Spleen (tissue), 11 donors: ENCODE measurements around the gene HOXD11. TPM values are rescaled to one million over a fixed set of nuclear protein-coding genes. Genes with fewer than 3 reads are reported as not detected.

ENCODE experiments used
- DNase-seq: peaks from one replicate; pipeline ENCODE4 v3.0.0-alpha.2; 2020
- H3K27ac ChIP-seq, 8 donors: fragments of 200-600 bp; sonication (generic) in 7 of 8; 1 replicate in 4 of 8; 2 replicates in 4 of 8; pipeline versions ENCODE4 v1.5.0 to v1.8.0; 2016 to 2021; ENCODE audit warnings: inconsistent platforms in 4 of 8, mild to moderate bottlenecking in 4 of 8, moderate library complexity in 1 of 8
- H3K27me3 ChIP-seq, 7 donors: fragments of 200-600 bp; sonication (generic) in 6 of 7; replicated peaks in 1 of 7; 1 replicate in 4 of 7; 2 replicates in 3 of 7; pipeline versions ENCODE4 v1.5.0 to v1.8.0; 2016 to 2021; ENCODE audit warnings: inconsistent platforms in 3 of 7, mild to moderate bottlenecking in 1 of 7
- H3K36me3 ChIP-seq, 6 donors: fragments of 200-600 bp; sonication (generic) in 5 of 6; 1 replicate in 4 of 6; 2 replicates in 2 of 6; pipeline versions ENCODE4 v1.5.0 to v1.8.0; 2016 to 2021; ENCODE audit warnings: inconsistent platforms in 2 of 6
- H3K4me1 ChIP-seq, 6 donors: fragments of 200-600 bp; sonication (generic) in 5 of 6; 1 replicate in 3 of 6; 2 replicates in 3 of 6; pipeline versions ENCODE4 v1.5.0 to v1.8.0; 2016 to 2021; ENCODE audit warnings: inconsistent platforms in 3 of 6
- H3K4me3 ChIP-seq, 8 donors: fragments of 200-600 bp; sonication (generic) in 7 of 8; 1 replicate in 4 of 8; 2 replicates in 4 of 8; pipeline versions ENCODE4 v1.5.0 to v1.8.0; 2016 to 2021; ENCODE audit warnings: inconsistent platforms in 4 of 8, mild to moderate bottlenecking in 4 of 8, moderate library complexity in 2 of 8
- H3K9me3 ChIP-seq, 8 donors: fragments of 200-600 bp; sonication (generic) in 7 of 8; 1 replicate in 4 of 8; 2 replicates in 4 of 8; pipeline versions ENCODE4 v1.5.0 to v1.8.0; 2016 to 2021; ENCODE audit warnings: inconsistent platforms in 4 of 8
- POLR2A ChIP-seq, 3 donors: fragments of 450-650 bp; IDR thresholded peaks; one replicate each; pipeline ENCODE4 v1.5.1; 2017; ENCODE audit warnings: antibody characterized with exemption in 3 of 3, mild to moderate bottlenecking in 1 of 3
- POLR2AphosphoS5 ChIP-seq, 3 donors: sonication (generic); formaldehyde crosslinking; IDR thresholded peaks; one replicate each; pipeline ENCODE4 v1.5.1; 2017; ENCODE audit warnings: antibody characterized with exemption in 3 of 3
- WGBS, 5 donors: extraction: QIAGEN DNeasy Blood & Tissue Kit in 3 of 5; methylation state at CpG; one replicate each; pipeline versions ENCODE4 v1.1.5 to v1.1.7; 2013 to 2018; 5-methylcytosine and 5-hydroxymethylcytosine counted together
- intact Hi-C: fragments of 100-400 bp; cut with DNase I; formaldehyde crosslinking; loops from one replicate; pipeline ENCODE4 v1.15.0; 2023; ENCODE audit warnings: low total_unique reads
- polyA plus RNA-seq, 3 donors: library from polyadenylated mRNA; stranded (reverse); fragments of 200-250 nt; gene quantifications; one replicate each; pipeline ENCODE4 v1.2.1, GENCODE V29; 2013
- total RNA-seq, 7 donors: library from RNA; depleted of rRNA in 3 of 7; stranded (reverse); fragments of >200 nt in 3 of 7; fragmentation: NEBNext Ultra II Directional in 4 of 7; extraction: Animal tissue kit (Norgen Biotek cat#: 25700) in 4 of 7; gene quantifications; one replicate each; pipeline versions ENCODE4 v1.1.0 to v1.2.1, GENCODE V29; 2016 to 2021
- TF ChIP-seq, protein P1 (sequence below), 11 experiments: fragments of 200-600 bp in 7 of 11; fragments of 450-650 bp in 4 of 11; sonication (generic) in 4 of 11; IDR thresholded peaks in 8 of 11; conservative IDR thresholded peaks in 3 of 11; 1 replicate in 7 of 11; 2 replicates in 4 of 11; pipeline versions ENCODE4 v1.4.0 to v1.8.0; 2016 to 2021; ENCODE audit warnings: antibody characterized with exemption in 11 of 11, inconsistent platforms in 4 of 11, mild to moderate bottlenecking in 1 of 11
- donor health status: healthy with polysubstance abuse.
- donor health status: DM: no; HTN: no; CAD: no; lungs with moderate emphysema.
- donor health status: DM: no; HTN: no; CAD: no.
- donor health status: Bipolar disorder and iron deficiency.
- donor health status: healthy.
- donor health status: DM: no; HTN: no; CAD: no.
- donor health status: DM: yes; HTN: yes; CAD: no.

HOXD11 gene
- total and polyA plus RNA-seq, 10 donors = not detected

DNA sequence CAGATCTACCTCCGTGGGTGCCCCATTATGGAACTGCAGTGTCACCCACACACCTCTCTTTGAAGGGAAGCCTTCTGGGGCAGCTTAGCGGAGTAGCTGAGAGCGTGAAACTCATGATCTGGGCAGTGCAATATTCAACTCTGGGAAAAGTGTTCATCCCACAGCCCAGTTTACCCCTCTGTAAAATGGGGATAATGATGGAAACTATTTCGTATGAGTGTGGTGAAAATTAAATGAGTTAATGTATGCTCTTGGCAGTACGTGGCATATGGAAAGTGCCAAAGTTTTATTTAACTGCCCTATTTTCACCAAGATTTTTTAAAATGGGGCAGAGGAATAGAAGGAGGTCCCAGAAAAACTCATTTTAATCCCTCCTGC, 34.8 kb upstream of the HOXD11 start:
- peaks cover 0 to 27% (median 16%) of the 10 kb centered on the region in 6 donors for H3K4me1 ChIP-seq
- H3K27me3 ChIP-seq = peaks cover 14 to 100% (median 100%) of the 10 kb centered on the region in 7 donors
- TF ChIP-seq, protein P1, sequence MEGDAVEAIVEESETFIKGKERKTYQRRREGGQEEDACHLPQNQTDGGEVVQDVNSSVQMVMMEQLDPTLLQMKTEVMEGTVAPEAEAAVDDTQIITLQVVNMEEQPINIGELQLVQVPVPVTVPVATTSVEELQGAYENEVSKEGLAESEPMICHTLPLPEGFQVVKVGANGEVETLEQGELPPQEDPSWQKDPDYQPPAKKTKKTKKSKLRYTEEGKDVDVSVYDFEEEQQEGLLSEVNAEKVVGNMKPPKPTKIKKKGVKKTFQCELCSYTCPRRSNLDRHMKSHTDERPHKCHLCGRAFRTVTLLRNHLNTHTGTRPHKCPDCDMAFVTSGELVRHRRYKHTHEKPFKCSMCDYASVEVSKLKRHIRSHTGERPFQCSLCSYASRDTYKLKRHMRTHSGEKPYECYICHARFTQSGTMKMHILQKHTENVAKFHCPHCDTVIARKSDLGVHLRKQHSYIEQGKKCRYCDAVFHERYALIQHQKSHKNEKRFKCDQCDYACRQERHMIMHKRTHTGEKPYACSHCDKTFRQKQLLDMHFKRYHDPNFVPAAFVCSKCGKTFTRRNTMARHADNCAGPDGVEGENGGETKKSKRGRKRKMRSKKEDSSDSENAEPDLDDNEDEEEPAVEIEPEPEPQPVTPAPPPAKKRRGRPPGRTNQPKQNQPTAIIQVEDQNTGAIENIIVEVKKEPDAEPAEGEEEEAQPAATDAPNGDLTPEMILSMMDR (IDR thresholded peaks at IDR 0.05 in 8 of 11, conservative IDR thresholded peaks at IDR 0.05 in 3 of 11) = no peak
- TF ChIP-seq POLR2AphosphoS5 (IDR thresholded peaks at IDR 0.05) (no peak), POLR2A (IDR thresholded peaks at IDR 0.05) (no peak)
- H3K27ac ChIP-seq = no peak overlapping the region
- H3K4me3 ChIP-seq = no peak overlapping the region
- WGBS, 5 donors = 26 to 35% (median 33%) methylated on average over 5 of the region's 5 CpGs
- H3K9me3 ChIP-seq = peaks cover 0 to 6% (median 0%) of the 10 kb centered on the region in 8 donors
- intact Hi-C loops = no loop called here
- no peak for DNase-seq
- H3K36me3 ChIP-seq = no peaks in the 10 kb centered on the region

- intact Hi-C loops = no loop called here
- WGBS, 5 donors = 5 to 6% (median 6%) methylated on average over 26 to 29 of the region's 29 CpGs
- TF ChIP-seq, protein P1 (IDR thresholded peaks at IDR 0.05 in 8 of 11, conservative IDR thresholded peaks at IDR 0.05 in 3 of 11) = no peak
- TF ChIP-seq POLR2A (IDR thresholded peaks at IDR 0.05) (no peak), POLR2AphosphoS5 (IDR thresholded peaks at IDR 0.05) (no peak)
Observed at GRCh38 chr2:176072951-176073904, 33.9 kb upstream of the HOXD11 start.

GRCh38 chr2:176074919-176075425, 32.1 kb upstream of the HOXD11 start:
- H3K9me3 ChIP-seq = peaks cover 0 to 14% (median 0%) of the 10 kb centered on the region in 8 donors
- TF ChIP-seq POLR2AphosphoS5 (IDR thresholded peaks at IDR 0.05) (no peak), POLR2A (IDR thresholded peaks at IDR 0.05) (no peak)
- TF ChIP-seq, protein P1 (IDR thresholded peaks at IDR 0.05 in 8 of 11, conservative IDR thresholded peaks at IDR 0.05 in 3 of 11) = no peak
- intact Hi-C loops = no loop called here
- H3K27ac ChIP-seq = no peak overlapping the region
- 12 to 22% (median 20%) methylated on average over 7 of the region's 7 CpGs for WGBS, 5 donors
- H3K27me3 ChIP-seq = peaks cover 14 to 100% (median 100%) of the 10 kb centered on the region in 7 donors
- no peaks in the 10 kb centered on the region for H3K36me3 ChIP-seq
- no peak overlapping the region for H3K4me3 ChIP-seq
- no peak for DNase-seq
- peaks cover 0 to 21% (median 13%) of the 10 kb centered on the region in 6 donors for H3K4me1 ChIP-seq

More at GRCh38 chr2:176072951-176073904, 33.9 kb upstream of the HOXD11 start:
- Histone ChIP-seq H3K27me3 (peaks cover 14 to 100% (median 100%) of the 10 kb centered on the region in 7 donors), H3K27ac (no peak overlapping the region), H3K4me1 (peaks cover 0 to 17% (median 8%) of the 10 kb centered on the region in 6 donors), H3K36me3 (no peaks in the 10 kb centered on the region), H3K9me3 (peaks cover 0 to 6% (median 0%) of the 10 kb centered on the region in 8 donors), H3K4me3 (no peak overlapping the region)
- no peak for DNase-seq

GRCh38 chr2:176075481-176075880, 31.6 kb upstream of the HOXD11 start:
- no peak for DNase-seq
- Histone ChIP-seq H3K4me1 (peaks cover 0 to 23% (median 15%) of the 10 kb centered on the region in 6 donors), H3K27me3 (peaks cover 15 to 100% (median 99%) of the 10 kb centered on the region in 7 donors), H3K36me3 (no peaks in the 10 kb centered on the region), H3K4me3 (no peak overlapping the region), H3K27ac (no peak overlapping the region), H3K9me3 (peaks cover 0 to 19% (median under 1%) of the 10 kb centered on the region in 8 donors)
- WGBS, 5 donors = 8 to 16% (median 11%) methylated on average over 15 of the region's 15 CpGs
- intact Hi-C loops = no loop called here
- TF ChIP-seq, protein P1 (IDR thresholded peaks at IDR 0.05 in 8 of 11, conservative IDR thresholded peaks at IDR 0.05 in 3 of 11) = peak in 1 of 11 experiments; percentile 3
- TF ChIP-seq POLR2A (IDR thresholded peaks at IDR 0.05) = no peak
